ENCODE data around the gene ELK4.

Gene ELK4

DNA sequence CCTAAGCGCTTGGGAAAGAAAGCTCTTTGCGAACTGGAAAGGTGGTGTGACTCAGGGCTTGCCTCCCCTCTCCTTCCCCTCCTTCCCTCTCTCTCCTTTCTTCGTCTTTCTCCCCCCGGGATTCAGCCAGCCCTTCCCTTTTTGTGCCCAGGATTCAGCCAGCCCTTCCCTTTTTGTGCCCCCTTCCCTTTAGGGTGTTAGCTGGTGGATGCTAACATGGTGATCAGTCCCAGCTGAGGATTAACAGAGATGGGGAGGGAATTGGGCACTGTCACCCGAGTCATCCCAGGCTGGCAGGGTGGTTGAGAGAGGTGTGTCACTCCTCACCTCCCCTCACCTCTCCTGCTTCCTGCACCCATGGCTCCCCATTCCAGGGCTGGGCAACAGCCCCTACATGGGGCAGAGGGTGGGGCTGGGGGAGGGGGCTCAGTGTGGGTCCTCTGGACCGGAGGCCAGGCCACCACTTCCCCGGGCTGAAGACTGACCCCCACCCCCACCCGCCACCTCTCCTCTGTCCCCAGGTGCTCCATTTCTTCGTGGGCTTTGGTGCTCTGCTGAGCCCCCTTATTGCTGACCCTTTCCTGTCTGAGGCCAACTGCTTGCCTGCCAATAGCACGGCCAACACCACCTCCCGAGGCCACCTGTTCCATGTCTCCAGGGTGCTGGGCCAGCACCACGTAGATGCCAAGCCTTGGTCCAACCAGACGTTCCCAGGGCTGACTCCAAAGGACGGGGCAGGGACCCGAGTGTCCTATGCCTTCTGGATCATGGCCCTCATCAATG, 51.5 kb downstream of the ELK4 start:
- FAIRE-seq = no peak

DNA sequence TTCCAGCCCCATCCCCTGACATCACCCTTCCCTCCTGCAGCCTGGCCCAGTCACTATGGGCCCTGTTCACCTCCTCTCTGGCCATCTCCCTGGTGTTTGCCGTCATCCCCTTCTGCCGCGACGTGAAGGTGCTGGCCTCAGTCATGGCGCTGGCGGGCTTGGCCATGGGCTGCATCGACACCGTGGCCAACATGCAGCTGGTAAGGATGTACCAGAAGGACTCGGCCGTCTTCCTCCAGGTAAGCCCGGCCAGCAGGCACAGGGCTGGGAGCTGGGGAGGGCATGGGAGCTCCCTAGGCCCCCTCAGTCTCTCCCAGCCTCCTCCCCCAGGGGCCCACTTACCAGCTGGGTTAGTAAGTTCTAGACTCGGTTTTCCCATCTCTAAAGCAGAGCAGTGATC, 52.1 kb downstream of the ELK4 start:
- FAIRE-seq = no peak

DNA sequence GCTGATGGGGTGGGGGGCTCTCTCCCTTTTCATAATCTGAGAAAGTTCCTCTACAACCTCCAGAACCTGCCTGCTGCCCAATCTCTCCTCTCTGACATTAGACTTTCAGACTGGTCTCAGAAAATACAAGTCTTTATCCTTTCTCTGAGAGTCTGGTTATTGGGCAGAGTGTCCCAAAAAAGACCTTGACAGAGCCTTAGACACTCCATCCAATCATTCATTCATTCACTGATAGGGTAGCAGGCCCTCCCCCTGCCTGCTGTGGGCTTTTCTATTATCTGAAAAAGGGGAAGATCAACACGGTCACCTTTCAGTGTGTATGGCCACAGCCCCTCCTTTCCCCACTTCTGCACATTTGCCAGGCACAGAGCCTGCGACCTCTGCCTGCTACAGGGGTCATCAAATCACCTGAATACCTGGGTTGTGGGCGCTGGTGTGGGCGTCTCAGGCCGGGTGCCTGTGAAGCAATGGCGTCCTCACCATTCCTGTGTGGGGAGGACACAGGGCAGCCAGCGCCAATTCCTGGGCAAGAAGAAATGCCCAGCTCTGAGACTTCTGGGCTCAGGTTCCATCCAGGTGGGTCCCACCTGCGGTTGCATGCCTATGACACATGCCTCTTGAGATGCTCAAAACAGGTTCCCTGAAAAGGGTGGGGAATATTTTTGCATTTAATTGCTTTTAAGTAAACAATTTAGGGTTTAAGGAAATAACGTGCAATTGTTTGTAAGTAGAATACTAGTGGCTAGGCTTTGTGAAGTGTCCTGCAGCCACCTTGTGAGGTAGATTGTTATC, 52.8 kb downstream of the ELK4 start:
- no peak for FAIRE-seq

DNA sequence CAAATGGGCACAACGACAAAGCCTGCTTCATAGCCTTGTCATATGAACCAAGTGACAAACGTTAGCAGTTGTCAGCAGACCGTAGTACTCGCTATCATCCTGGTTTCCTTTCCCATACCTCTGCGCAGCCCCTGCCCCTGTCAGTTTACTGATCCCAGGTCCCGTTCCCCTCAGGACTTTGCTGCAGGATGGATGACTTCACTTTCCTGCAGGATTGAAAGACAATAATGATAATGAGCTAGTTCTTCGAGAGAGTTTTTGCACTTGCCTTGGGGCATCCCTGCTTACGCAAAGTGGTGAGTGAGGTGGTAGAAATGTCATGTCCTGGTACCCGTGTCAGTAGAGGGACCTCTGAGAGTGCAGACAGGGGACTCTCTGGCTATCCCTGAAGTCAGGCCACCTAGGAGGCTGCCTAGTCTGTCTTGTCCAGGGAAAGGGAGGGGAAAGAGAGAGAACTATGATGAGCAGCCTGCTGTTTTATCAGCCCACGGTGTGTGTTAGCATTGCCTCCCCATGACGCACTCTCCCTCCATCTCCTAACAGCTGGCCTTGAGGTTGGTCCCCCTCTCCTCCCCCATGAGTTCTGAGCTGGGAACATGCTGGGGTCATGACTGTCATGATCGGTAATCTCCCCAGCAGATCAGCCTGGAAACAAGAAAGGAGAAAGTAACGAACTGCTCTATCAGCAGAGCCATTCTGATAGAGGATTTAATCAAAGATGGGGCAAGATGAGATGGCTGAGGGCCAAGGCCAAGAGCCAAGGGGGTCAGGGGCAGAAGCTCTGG, 53.7 kb downstream of the ELK4 start:
- no peak for FAIRE-seq

DNA sequence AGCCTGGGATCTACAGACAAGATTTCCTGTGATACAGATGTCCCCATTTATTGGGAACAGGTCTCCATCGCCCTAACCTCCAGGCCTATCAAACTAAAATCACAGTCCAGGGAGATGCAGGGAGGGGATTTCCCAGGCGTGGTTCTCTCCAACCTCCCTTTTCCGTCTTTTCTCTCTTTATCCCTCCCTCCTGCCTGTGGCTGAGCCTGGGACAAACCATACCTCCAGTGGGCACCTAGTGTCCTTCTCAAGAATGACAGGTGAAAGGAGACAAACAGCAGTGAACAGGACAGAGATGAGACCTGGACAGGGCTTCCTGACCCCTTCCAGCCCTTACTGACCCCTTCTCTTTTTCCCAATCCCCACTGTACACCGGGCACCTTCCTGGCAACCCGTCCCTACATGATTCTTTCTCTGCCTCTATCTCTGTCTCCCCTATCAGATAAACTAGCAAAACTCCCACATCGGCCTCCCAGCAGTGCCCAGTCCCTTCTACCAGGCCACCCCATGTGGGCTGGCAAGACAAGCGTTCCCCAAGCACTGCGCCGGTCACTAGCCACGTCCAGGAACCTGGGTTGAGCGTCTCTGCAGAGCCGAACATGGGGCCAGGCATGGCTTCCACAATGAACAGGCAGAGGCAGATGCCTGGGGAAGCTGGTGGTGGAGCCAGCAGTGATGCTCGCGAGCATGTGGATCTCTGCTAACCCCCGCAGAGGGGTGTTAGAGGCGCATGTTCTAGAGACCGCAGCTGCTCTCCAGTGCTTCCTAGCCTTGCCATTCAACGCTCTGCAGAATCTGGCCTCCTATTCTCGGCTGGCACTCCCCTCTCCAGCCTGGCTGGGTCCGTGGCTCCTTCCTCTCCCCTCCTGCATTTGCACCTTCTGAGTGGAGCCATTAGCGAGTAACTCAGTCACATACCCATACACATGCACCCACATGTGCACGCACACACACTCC, 54.7 kb downstream of the ELK4 start:
- no peak for FAIRE-seq

DNA sequence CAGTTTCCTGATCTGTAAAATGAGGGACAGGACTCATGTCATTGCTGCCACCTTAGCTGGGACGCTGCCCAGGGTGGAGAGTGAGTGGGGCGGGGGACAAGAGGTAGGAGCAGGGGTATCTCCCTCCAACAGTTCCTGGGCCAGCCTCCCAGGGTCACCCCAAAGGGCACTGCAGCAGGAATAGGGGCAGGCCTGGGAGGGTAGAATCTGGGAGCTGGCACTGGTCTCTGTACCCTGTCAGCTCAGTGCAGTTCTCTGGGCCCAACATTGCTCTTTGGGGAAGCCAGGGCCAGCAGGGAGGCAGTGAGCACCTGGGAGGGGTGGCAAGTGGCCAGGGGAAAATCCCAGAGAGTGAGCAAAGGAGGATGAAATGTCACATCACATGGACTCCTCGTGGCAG, 55.8 kb downstream of the ELK4 start:
- no peak for FAIRE-seq

DNA sequence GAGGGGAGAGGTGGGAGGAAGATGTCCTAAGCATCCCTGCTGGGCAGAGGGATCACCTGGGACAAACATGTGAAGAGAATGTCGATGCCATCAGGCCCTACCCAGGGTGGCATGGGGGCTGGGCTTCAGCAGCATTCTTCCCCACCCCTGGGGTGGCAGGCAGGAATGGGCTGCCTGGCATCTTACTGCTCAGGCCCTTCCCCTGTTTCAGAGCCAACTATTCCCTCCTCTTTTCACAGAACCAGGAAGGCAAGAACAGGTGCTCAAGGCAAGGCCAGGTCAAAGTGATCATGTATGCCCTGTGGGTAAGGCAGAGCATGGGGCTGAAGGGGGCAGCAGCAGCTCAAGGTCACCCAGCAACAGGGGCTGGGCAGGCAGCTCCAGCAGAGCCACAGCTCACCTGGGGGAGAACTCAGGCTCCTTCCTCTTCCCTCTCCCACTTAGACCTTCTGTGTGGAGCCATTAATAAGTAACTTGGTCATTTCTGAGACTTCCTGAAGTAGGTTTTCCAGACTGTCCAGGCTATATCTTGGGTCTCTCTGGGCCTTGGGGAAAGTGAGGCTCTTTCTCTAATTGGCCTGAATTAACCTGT, 56.4 kb downstream of the ELK4 start:
- FAIRE-seq = no peak

DNA sequence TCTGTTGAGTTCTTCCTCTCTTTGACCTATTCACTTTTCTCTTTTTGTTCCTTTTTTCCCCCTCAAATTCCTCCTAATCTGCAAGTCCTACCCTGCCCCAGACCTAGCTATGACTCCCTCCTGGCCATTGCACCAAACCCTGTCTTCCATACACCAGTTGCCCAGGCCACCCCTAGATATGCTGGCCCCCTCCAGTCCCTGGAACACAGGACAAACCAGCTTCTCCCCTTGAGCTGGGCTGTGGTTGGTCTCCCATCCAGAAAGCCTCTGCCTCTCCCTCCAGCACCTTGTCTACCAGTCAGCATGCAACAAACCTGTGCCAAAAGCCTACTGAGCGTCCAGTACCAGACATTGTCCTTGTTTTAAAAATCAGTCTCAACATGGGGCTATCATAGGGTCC, 59.4 kb downstream of the ELK4 start:
- FAIRE-seq = no peak

DNA sequence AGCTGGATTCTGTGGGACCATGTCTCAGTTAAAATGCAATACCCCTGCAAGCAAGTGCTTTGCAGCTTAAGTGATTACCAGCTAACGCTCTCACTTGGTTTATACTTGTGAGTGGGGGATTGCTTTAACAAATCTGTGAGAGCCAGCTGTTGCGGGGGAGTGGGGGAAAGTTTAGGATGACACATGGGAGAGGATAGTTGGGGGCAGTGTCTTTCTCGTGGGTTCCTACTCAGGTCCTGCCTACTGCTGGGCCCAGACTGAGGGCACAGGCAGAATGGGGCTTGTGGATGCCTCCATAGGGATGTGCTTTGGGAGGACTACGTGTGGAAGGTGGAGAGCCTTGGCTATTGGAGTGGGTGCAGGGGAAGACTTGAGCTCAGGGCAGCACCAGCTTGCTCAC, 60.1 kb downstream of the ELK4 start:
- FAIRE-seq = no peak

DNA sequence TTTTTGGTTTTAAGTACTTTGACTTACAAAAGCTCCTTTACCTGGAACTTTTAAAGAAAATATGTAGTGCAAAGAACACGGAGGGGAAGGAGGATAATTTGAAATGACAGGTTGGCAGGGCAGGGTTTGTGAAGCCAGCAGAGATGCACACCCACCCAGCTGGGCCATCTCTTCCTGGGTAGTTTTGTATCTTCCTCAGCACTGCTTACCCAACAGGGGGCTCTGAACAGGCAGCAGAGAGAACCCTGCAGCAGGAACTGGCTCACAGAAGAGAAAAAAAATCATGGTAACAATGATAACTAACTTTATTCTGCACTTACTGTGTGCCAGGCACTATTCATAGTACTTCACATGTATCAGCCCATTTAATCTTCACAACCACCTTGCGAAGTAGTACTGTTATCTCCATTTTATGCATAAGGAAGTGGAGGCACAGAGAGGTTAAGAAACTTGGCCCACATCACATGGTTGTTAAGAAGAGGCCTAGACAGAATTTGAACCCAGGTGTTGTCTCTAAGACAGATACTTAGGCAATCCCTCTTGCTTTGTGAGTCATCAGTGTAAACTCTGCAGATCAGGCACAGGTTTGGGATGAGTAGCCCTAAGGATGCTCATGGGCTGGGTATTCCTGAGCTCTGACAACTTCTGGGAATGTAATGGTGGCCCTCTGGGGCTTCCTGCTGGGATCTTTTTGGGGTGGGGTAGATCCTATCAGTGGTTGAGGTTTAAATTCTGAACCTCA, 60.8 kb downstream of the ELK4 start:
- no peak for FAIRE-seq

DNA sequence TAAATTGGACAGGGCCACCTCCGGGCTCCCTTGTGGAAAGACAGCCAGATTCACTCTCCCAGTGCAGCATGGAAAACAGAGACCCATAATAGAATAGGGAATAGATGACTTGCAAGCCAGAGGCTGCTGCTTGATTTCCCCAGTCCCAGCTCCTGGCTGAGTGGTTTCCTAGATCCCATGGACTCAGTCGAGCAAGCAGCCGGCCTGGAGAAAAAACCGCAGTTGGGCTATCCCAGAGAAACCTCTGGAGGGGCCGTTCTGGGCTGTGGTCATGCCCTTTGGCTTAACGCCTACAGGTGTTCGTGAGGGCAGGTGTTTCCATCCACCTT, 61.7 kb downstream of the ELK4 start:
- no peak for FAIRE-seq

DNA sequence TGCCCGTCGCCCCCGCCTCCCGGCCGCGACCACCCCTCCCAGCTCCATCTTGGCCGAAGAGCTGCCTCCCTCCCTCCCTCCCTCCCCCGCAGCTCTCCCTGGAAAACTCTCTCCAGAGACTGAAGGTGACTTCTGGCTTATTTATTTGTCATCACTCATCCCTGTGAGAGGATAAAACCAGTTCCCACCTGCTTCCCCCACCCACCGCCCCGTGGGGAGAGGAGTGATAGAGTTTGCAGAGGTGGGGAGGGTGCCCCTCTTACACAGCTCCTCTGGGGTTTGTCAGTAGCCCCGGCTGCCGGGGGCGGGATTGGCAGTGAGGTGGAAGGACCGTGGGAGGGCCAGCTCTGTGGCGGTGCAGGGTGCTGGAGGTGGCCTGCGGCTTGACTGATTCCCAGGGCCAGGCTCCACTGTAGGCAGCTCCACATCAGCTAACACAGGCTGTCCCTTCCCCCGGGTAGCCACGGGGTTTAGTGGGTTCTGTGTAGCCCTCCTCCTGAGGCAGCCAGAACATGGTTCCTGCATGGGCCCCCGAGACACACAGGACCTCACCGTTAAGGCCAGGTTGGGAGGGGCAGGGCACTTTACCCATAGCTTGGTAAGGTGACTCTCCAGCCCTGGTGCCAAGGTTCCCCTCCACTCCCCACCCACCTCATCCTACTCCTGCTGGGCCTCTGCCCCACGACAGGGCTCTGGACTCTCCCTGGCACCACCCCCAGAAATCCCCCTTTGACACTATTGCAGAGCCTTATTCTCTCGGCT, 62.2 kb downstream of the ELK4 start:
- FAIRE-seq = no peak

DNA sequence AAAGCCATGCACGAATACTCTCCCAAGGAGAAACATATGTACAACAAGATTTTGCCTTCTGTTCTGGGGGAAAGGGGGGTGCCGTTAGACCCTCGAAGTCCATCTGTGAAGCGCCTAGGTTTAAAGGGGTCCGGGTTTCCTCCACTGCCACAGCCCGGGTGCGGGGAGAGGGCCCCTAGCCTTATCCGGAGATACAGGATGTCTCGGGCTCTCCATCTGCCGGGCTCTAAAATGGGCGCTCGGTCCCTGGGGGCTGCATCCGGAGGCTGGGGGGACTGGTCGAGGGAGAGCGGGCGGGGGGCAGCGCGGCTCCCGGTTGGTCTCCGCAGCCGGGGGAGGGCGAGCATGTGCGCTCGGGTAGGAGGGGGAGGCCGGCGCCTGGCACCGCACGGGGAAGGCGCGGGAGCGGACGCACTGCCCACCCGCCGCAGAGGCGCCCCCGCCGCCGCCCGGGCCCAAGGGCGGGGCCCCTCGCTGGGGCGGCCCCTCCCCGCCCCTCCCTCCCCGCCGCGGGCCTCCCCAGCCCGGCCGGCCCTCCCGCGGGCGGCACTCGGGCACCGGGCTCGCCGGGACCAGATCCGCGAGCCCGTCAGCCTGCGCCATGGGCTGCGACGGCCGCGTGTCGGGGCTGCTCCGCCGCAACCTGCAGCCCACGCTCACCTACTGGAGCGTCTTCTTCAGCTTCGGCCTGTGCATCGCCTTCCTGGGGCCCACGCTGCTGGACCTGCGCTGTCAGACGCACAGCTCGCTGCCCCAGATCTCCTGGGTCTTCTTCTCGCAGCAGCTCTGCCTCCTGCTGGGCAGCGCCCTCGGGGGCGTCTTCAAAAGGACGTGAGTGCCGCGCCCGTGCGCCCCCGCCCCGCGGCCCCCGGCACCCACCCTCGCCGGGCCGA, 63.1 kb downstream of the ELK4 start:
- no peak for FAIRE-seq

DNA sequence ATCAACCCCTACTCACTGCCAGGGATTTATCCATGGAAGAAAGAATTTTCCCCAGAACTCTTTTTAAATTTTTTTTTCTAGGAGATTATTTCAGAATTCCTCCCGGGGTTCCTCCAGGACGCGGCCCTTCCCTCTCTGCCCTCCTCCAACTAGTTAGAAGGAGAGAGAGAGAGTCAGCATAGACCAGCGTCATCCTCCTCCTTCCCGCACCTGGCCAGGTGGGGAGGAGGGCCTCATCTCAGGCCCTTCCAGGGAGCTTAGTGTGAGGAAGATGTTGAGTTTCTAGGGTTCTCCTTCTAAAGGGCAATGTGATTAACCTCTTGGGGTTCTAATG, 63.7 kb downstream of the ELK4 start:
- FAIRE-seq = no peak

DNA sequence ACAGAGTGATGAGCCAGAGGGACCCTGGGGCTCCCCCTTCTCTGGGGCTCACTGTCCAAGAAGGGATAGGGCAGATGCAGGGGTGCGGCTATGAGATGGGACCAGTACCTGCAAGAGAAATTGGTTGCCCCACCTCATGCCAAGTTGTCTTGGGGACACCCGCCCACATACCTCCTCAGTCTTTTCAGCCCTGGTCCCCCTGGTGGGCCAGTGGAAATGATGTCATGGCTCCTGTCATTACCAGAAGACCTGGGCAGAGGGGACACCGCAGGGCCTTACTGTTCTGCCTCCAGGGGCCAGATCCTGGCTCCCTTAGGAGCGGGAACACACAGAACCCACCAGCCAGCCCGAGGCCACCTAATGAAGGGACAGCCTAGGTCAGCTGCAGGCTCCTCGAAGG, 64.1 kb downstream of the ELK4 start:
- no peak for FAIRE-seq

DNA sequence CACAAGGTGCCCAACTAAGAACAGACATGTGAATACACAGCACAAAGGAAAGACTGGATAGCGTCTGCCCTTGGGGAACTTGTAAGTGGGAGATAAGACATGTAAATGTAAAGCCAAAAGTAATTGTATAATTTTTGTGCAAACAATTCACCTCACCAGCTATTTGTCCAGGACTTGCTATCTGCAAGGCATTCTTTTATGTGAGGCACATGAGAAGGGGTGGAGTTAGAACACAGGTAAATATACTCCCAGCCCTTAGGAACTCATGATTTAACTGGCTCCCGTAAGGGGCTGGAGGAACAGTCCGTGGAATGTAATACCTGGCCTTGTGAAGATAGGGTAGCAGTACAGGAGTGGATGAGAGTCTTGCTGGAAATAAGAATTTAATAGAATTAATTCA, 66.0 kb downstream of the ELK4 start:
- FAIRE-seq = no peak

DNA sequence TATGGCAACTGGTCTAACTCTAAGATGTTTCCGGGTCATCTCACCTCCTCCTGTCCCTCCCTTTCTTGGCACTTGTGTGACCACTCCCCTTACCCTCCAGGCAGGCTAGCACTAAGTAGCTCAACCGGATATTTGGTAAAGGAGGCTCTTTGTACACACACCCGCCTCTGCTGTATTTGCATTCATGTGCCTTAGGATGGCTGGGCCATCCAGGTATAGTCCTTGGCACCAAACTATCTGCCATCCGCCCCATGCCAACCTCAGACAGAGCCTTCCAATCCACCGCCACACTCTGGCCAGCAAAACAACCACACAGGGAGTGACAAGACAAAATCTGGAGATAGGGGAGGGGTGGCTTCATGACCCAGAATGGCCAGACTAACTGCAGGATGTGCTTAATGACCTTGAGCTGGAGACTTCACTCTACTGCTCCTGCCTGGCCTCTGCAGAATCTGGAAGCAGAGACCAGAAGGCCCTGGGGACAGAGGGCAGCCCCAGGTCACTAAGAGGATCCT, 67.8 kb downstream of the ELK4 start:
- FAIRE-seq = no peak

DNA sequence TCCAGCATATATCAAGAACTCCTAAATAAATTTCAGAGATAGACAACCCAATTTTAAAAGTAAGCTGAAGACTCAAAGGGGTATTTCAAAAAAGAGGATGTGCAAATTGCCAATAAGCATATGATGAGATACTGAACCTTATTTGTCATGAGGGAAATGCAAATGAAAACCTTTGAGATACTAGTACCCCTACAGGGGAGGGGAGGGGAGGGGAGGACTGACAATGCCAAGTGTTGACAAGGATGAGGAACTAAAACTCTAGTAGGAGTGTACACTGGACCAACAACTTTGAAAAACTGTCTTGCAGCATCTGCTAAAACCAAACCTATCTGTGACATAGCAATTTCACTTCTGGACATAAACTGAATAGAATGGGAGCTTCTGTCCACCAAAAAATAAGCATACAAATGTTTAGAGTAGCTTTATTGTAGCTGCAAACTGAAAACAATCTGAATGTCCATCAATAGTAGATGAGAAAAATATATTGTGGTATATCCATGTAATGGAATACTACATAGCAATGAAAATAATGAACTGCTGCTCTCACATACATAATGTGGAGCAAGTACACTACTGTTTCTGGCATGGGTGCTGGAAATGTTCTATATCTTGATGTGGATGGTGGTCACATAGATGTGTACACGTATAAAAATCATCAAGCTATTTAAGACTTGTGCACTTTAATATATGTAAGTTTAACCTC, 70.2 kb downstream of the ELK4 start:
- FAIRE-seq = no peak
